ENCODE measurements around the gene KCNK10. TPM values are rescaled to one million over a fixed set of nuclear protein-coding genes. Genes with fewer than 3 reads are reported as not detected.

The KCNK10 gene
- total and polyA plus RNA-seq, 2 of the 8 experiments (the other 6 are each of a cell fraction or from before 2014, with no cell fraction given) = 0.45 to 0.63 TPM

DNA sequence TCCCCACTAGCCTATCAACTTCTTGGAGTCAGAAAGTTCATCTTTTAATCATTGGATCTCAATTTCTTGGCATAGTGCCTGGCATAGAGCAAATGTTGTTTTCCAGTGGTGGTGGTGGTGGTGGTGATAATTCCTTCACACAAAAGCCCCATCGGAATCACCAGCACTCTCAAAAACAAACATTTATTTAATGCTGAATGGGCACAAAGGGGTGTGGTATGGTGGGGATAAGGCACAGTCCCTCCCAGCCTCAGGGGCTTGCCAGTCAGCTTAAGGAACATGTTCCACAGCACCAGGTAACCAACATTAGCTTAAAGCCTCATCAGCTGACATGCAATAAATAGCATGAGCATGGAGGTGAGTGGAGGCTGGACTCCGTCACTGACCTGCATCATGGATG lies 56.6 kb downstream of the KCNK10 start (continued):
- TF ChIP-seq SUZ12 (IDR thresholded peaks at IDR 0.05; ENCODE audit: low read length) (no peak), JUND (IDR thresholded peaks at IDR 0.05; ENCODE audit: low read length) (no peak), MAFK (IDR thresholded peaks at IDR 0.05; ENCODE audit: low read depth, low read length) (no peak), YY1 (IDR thresholded peaks at IDR 0.05; ENCODE audit: low read depth, low read length) (no peak)
- TF ChIP-seq, protein P1, sequence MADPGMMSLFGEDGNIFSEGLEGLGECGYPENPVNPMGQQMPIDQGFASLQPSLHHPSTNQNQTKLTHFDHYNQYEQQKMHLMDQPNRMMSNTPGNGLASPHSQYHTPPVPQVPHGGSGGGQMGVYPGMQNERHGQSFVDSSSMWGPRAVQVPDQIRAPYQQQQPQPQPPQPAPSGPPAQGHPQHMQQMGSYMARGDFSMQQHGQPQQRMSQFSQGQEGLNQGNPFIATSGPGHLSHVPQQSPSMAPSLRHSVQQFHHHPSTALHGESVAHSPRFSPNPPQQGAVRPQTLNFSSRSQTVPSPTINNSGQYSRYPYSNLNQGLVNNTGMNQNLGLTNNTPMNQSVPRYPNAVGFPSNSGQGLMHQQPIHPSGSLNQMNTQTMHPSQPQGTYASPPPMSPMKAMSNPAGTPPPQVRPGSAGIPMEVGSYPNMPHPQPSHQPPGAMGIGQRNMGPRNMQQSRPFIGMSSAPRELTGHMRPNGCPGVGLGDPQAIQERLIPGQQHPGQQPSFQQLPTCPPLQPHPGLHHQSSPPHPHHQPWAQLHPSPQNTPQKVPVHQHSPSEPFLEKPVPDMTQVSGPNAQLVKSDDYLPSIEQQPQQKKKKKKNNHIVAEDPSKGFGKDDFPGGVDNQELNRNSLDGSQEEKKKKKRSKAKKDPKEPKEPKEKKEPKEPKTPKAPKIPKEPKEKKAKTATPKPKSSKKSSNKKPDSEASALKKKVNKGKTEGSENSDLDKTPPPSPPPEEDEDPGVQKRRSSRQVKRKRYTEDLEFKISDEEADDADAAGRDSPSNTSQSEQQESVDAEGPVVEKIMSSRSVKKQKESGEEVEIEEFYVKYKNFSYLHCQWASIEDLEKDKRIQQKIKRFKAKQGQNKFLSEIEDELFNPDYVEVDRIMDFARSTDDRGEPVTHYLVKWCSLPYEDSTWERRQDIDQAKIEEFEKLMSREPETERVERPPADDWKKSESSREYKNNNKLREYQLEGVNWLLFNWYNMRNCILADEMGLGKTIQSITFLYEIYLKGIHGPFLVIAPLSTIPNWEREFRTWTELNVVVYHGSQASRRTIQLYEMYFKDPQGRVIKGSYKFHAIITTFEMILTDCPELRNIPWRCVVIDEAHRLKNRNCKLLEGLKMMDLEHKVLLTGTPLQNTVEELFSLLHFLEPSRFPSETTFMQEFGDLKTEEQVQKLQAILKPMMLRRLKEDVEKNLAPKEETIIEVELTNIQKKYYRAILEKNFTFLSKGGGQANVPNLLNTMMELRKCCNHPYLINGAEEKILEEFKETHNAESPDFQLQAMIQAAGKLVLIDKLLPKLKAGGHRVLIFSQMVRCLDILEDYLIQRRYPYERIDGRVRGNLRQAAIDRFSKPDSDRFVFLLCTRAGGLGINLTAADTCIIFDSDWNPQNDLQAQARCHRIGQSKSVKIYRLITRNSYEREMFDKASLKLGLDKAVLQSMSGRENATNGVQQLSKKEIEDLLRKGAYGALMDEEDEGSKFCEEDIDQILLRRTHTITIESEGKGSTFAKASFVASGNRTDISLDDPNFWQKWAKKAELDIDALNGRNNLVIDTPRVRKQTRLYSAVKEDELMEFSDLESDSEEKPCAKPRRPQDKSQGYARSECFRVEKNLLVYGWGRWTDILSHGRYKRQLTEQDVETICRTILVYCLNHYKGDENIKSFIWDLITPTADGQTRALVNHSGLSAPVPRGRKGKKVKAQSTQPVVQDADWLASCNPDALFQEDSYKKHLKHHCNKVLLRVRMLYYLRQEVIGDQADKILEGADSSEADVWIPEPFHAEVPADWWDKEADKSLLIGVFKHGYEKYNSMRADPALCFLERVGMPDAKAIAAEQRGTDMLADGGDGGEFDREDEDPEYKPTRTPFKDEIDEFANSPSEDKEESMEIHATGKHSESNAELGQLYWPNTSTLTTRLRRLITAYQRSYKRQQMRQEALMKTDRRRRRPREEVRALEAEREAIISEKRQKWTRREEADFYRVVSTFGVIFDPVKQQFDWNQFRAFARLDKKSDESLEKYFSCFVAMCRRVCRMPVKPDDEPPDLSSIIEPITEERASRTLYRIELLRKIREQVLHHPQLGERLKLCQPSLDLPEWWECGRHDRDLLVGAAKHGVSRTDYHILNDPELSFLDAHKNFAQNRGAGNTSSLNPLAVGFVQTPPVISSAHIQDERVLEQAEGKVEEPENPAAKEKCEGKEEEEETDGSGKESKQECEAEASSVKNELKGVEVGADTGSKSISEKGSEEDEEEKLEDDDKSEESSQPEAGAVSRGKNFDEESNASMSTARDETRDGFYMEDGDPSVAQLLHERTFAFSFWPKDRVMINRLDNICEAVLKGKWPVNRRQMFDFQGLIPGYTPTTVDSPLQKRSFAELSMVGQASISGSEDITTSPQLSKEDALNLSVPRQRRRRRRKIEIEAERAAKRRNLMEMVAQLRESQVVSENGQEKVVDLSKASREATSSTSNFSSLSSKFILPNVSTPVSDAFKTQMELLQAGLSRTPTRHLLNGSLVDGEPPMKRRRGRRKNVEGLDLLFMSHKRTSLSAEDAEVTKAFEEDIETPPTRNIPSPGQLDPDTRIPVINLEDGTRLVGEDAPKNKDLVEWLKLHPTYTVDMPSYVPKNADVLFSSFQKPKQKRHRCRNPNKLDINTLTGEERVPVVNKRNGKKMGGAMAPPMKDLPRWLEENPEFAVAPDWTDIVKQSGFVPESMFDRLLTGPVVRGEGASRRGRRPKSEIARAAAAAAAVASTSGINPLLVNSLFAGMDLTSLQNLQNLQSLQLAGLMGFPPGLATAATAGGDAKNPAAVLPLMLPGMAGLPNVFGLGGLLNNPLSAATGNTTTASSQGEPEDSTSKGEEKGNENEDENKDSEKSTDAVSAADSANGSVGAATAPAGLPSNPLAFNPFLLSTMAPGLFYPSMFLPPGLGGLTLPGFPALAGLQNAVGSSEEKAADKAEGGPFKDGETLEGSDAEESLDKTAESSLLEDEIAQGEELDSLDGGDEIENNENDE (IDR thresholded peaks at IDR 0.05; ENCODE audit: insufficient replicate concordance, low read length) = no peak

Measured in H1 (cell line).